ENCODE data around the gene GNLY. TPM values are rescaled to one million over a fixed set of nuclear protein-coding genes. Genes with fewer than 3 reads are reported as not detected.

Gene GNLY
- total and polyA plus RNA-seq, 2 of the 13 experiments (the other 11 are each of a cell fraction or from before 2014, with no cell fraction given): not detected

DNA sequence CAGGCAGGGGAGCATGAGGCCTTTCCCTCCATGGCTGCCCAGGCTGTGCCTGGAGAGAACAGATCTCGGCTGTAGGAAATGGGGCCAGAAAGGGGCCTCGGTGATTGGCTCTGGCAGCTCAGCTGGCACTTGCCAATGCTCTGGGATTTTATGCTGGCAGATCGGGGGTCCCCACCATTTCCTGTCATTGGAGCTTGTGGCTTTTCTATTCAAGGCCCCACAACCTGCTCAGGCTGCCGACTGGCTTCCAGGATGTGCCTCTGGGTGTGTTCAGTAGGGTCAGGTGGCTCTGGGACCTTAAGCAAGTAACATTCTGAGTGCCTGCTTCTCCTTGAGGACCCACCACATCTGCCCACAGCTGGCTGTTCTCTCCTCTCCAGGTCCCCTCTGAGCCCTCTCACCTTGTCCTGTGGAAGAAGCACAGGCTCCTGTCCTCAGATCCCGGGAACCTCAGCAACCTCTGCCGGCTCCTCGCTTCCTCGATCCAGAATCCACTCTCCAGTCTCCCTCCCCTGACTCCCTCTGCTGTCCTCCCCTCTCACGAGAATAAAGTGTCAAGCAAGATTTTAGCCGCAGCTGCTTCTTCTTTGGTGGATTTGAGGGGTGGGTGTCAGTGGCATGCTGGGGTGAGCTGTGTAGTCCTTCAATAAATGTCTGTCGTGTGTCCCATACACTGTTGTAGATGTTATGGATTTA lies 4.2 kb downstream of the GNLY start:
- Histone ChIP-seq H3K36me3 (replicated peaks in 1 of 2; ENCODE audit: control insufficient read depth in 1 of 2, insufficient read depth in 2 of 2, low read length in 2 of 2) (no peaks in the 10 kb centered on the region), H2AFZ (ENCODE audit: low read length) (no peak overlapping the region), H3K4me2 (ENCODE audit: low read depth, low read length) (peak overlapping the region; percentile 14; the same call in 1 of the 2 replicates), H3K4me3 (replicated peaks in 1 of 3; ENCODE audit: insufficient read depth in 1 of 3, low read depth in 2 of 3, low read length in 3 of 3) (no peak overlapping the region; a peak in 1 of 6 replicates), H4K20me1 (ENCODE audit: insufficient read depth, low read length) (no peaks in the 10 kb centered on the region), H3K4me1 (ENCODE audit: insufficient read depth, low read length) (no peaks in the 10 kb centered on the region), H3K9ac (ENCODE audit: insufficient read depth, low read depth, low read length) (no peak overlapping the region), H3K27ac (ENCODE audit: extremely low read length, insufficient read depth, low read length) (no peak overlapping the region), H3K9me3 (ENCODE audit: low read length) (no peaks in the 10 kb centered on the region), H3K27me3 (ENCODE audit: control insufficient read depth in 1 of 2, insufficient read depth in 2 of 2, low read length in 2 of 2) (peaks cover 11 to 54% of the 10 kb centered on the region in 2 experiments; a peak in 3 of 5 replicates), H3K79me2 (ENCODE audit: insufficient read depth, low read length) (no peaks in the 10 kb centered on the region)
- ChIA-PET CTCF (ENCODE audit: low intra/inter-chr PET ratio, low total read pairs) (no interaction called here), POLR2A (no interaction called here)
- intact Hi-C loops (cut with micrococcal nuclease; ENCODE audit: unreplicated experiment) (no loop called here), in situ Hi-C loops (cut with HindIII; ENCODE audit: extremely low pct_ligation_motif_present, low pct_unique_long_range_greater_than_20kb) (no loop called here)
- ATAC-seq: peak; percentile 32
- no TSS peak for BruUV-seq (replicated peaks)
- FAIRE-seq: no peak
- WGBS (ENCODE audit: low lambda C conversion rate): 22% methylated on average over 11 of the region's 11 CpGs
- DNase-seq (ENCODE audit: low spot score): no peak
- TF ChIP-seq ZKSCAN8 (CRISPR knock-in tag; IDR thresholded peaks at IDR 0.05; ENCODE audit: borderline replicate concordance) (no peak), HDAC1 (CRISPR knock-in tag; IDR thresholded peaks at IDR 0.05) (no peak), ZNF263 (CRISPR knock-in tag; IDR thresholded peaks at IDR 0.05) (peak; percentile 64; the same call in 1 of the 2 replicates), ZNF33B (CRISPR knock-in tag; IDR thresholded peaks at IDR 0.05) (no peak)

GRCh38 chr2:85698880-85699254 lies 4.7 kb downstream of the GNLY start:
- Histone ChIP-seq H3K9ac (ENCODE audit: insufficient read depth, low read depth, low read length) (no peak overlapping the region), H2AFZ (ENCODE audit: low read length) (no peak overlapping the region), H3K4me1 (ENCODE audit: insufficient read depth, low read length) (no peaks in the 10 kb centered on the region), H3K4me2 (ENCODE audit: low read depth, low read length) (no peak overlapping the region), H3K4me3 (replicated peaks in 1 of 3; ENCODE audit: insufficient read depth in 1 of 3, low read depth in 2 of 3, low read length in 3 of 3) (no peak overlapping the region), H3K79me2 (ENCODE audit: insufficient read depth, low read length) (no peaks in the 10 kb centered on the region), H3K36me3 (replicated peaks in 1 of 2; ENCODE audit: control insufficient read depth in 1 of 2, insufficient read depth in 2 of 2, low read length in 2 of 2) (no peaks in the 10 kb centered on the region), H3K27me3 (ENCODE audit: control insufficient read depth in 1 of 2, insufficient read depth in 2 of 2, low read length in 2 of 2) (peaks cover 11 to 50% of the 10 kb centered on the region in 2 experiments; a peak in 3 of 5 replicates), H3K9me3 (ENCODE audit: low read length) (no peaks in the 10 kb centered on the region), H3K27ac (ENCODE audit: extremely low read length, insufficient read depth, low read length) (no peak overlapping the region), H4K20me1 (ENCODE audit: insufficient read depth, low read length) (no peaks in the 10 kb centered on the region)
- CTCF ChIA-PET (ENCODE audit: low intra/inter-chr PET ratio, low total read pairs): no interaction called here
- POLR2A ChIA-PET: no interaction called here
- DNase-seq (ENCODE audit: low spot score) (no peak), ATAC-seq (peak; percentile 12; the same call in 2 of the 3 replicates), FAIRE-seq (no peak)
- 29% methylated on average over 8 of the region's 8 CpGs for WGBS (ENCODE audit: low lambda C conversion rate)
- in situ Hi-C loops (cut with HindIII; ENCODE audit: extremely low pct_ligation_motif_present, low pct_unique_long_range_greater_than_20kb): no loop called here
- BruUV-seq (replicated peaks): no TSS peak
- intact Hi-C loops (cut with micrococcal nuclease; ENCODE audit: unreplicated experiment): no loop called here
- TF ChIP-seq ZBTB8A (CRISPR knock-in tag; IDR thresholded peaks at IDR 0.05; ENCODE audit: borderline replicate concordance, low read depth): no peak
- TF ChIP-seq KDM6A (CRISPR knock-in tag; IDR thresholded peaks at IDR 0.05; ENCODE audit: low read depth): no peak
- TF ChIP-seq SNAPC2 (CRISPR knock-in tag; IDR thresholded peaks at IDR 0.05): no peak
- no peak for TF ChIP-seq ZNF556 (CRISPR knock-in tag; IDR thresholded peaks at IDR 0.05; ENCODE audit: borderline replicate concordance)
- TF ChIP-seq FOXM1 (CRISPR knock-in tag; IDR thresholded peaks at IDR 0.05): no peak
- no peak for TF ChIP-seq ZBTB1 (CRISPR knock-in tag; IDR thresholded peaks at IDR 0.05; ENCODE audit: borderline replicate concordance)
- TF ChIP-seq, protein P1, sequence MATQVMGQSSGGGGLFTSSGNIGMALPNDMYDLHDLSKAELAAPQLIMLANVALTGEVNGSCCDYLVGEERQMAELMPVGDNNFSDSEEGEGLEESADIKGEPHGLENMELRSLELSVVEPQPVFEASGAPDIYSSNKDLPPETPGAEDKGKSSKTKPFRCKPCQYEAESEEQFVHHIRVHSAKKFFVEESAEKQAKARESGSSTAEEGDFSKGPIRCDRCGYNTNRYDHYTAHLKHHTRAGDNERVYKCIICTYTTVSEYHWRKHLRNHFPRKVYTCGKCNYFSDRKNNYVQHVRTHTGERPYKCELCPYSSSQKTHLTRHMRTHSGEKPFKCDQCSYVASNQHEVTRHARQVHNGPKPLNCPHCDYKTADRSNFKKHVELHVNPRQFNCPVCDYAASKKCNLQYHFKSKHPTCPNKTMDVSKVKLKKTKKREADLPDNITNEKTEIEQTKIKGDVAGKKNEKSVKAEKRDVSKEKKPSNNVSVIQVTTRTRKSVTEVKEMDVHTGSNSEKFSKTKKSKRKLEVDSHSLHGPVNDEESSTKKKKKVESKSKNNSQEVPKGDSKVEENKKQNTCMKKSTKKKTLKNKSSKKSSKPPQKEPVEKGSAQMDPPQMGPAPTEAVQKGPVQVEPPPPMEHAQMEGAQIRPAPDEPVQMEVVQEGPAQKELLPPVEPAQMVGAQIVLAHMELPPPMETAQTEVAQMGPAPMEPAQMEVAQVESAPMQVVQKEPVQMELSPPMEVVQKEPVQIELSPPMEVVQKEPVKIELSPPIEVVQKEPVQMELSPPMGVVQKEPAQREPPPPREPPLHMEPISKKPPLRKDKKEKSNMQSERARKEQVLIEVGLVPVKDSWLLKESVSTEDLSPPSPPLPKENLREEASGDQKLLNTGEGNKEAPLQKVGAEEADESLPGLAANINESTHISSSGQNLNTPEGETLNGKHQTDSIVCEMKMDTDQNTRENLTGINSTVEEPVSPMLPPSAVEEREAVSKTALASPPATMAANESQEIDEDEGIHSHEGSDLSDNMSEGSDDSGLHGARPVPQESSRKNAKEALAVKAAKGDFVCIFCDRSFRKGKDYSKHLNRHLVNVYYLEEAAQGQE (IDR thresholded peaks at IDR 0.05; ENCODE audit: borderline replicate concordance in 1 of 2, low read depth in 1 of 2, low read length in 2 of 2): no peak
